GM21619 (cell line): Measurements from ENCODE around the gene PSME1.

ENCODE experiments used
- ATAC-seq: cut with Tn5 transposase; IDR thresholded peaks from one replicate; pipeline ENCODE4 v1.9.1; 2021; ENCODE audit not compliant: unreplicated experiment

Gene PSME1

GRCh38 chr14:24135834-24136683, at the start of gene PSME1:
Gene PSME1 (plus strand): TSS chr14:24136194. CDS start chr14:24136263, 69 bp downstream.
- peak; percentile 79 for ATAC-seq

- no peak for ATAC-seq
Observed at GRCh38 chr14:24087004-24087403, 49.0 kb upstream of the PSME1 start.

- ATAC-seq, result no peak
Observed at GRCh38 chr14:24088095-24088494, 47.9 kb upstream of the PSME1 start.

GRCh38 chr14:24089890-24090289, 46.1 kb upstream of the PSME1 start:
- no peak for ATAC-seq

GRCh38 chr14:24092110-24092504, 43.9 kb upstream of the PSME1 start:
- no peak for ATAC-seq

- no peak for ATAC-seq
Observed at GRCh38 chr14:24092505-24093206, 43.3 kb upstream of the PSME1 start.

GRCh38 chr14:24093207-24093900, 42.6 kb upstream of the PSME1 start:
- no peak for ATAC-seq

GRCh38 chr14:24093901-24094840, 41.8 kb upstream of the PSME1 start, which contains the start of gene PCK2:
Gene PCK2 (plus strand): TSS chr14:24094311. CDS start chr14:24094406, 95 bp downstream.
- ATAC-seq, result peak; percentile 48

- no peak for ATAC-seq
Observed at GRCh38 chr14:24094841-24095270, 41.1 kb upstream of the PSME1 start.

GRCh38 chr14:24095271-24096068, 40.5 kb upstream of the PSME1 start:
- ATAC-seq, result peak; percentile 55

- no peak for ATAC-seq
Observed at GRCh38 chr14:24096545-24097181, 39.3 kb upstream of the PSME1 start.

- ATAC-seq, result no peak
Observed at GRCh38 chr14:24098229-24098926, 37.6 kb upstream of the PSME1 start.

GRCh38 chr14:24098927-24099813, 36.8 kb upstream of the PSME1 start:
- no peak for ATAC-seq

GRCh38 chr14:24100197-24100981, 35.6 kb upstream of the PSME1 start:
- no peak for ATAC-seq

- no peak for ATAC-seq
Observed at GRCh38 chr14:24100982-24101494, 35.0 kb upstream of the PSME1 start.

GRCh38 chr14:24102357-24103048, 33.5 kb upstream of the PSME1 start:
- no peak for ATAC-seq
